Measurements from ENCODE around the gene KRTAP29-1.

DNA sequence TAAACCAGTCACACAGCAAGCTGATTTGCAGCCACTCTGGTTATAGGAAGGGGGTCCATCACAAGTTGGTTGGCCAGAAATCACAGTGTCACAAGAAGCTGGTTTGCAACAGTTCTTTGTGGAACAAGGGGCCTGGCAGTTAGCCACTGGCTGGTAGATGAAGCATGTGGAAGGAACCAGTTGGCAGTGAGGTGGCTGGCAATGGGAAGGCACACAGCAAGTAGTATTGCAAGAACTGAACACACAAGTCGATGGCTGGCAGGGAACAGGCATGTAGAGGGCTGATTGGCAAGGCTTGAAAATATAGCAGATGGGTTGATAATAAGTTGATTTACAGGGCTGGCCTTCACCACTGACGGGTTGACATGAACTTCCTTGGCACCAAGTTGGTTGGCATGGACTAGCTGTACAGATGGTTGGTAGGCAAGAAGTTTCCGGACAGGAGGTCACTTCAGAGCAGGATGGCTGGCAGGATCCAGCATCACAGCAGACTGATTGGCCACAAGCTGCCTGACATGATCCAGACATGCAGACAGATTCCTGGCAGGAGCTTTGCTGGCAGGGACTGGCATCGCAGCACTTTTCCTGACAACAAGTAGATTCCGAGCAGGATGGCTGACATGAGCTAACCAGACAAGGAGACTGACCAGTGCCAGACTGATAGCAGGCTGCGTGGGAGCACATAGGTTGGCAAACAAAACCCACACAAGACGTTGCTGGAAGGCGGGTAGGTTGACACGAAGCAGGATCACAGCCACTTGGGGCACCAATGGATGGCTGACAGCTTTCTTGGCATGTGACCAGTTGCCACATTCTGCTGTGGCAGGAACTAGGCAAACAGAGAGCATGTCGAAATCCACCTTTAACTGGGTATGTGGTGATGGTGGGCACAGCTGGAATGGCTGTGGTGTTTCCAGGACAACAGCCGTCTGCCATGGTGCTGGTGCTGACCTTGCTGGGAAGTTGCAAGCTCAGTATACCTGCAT lies at the start of gene KRTAP29-1:
- TF ChIP-seq POLR2A (IDR thresholded peaks at IDR 0.05) (no peak), CTCF (IDR thresholded peaks at IDR 0.05) (no peak)
